Esophagus squamous epithelium (tissue), 4 donors: ENCODE data around the gene IL1RN.

Source experiments
- CTCF ChIP-seq, 6 experiments: fragments of 450-650 bp in 4 of 6; fragments of 200-600 bp in 2 of 6; sonication (generic) in 2 of 6; IDR thresholded peaks; one replicate each; pipeline ENCODE4 v1.5.1; 2016 to 2019; ENCODE audit warnings: antibody characterized with exemption in 6 of 6, mild to moderate bottlenecking in 4 of 6, moderate library complexity in 4 of 6
- POLR2A ChIP-seq, 4 donors: fragments of 450-650 bp; IDR thresholded peaks; one replicate each; pipeline ENCODE4 v1.6.1; 2017; ENCODE audit warnings: antibody characterized with exemption in 4 of 4, mild to moderate bottlenecking in 4 of 4, moderate library complexity in 3 of 4

- TF ChIP-seq CTCF (IDR thresholded peaks at IDR 0.05) (no peak), POLR2A (IDR thresholded peaks at IDR 0.05) (no peak)
These were observed 10.4 kb downstream of the IL1RN start for GRCh38 chr2:113137827-113138226.
